ENCODE measurements around the gene NPR2.

DNA sequence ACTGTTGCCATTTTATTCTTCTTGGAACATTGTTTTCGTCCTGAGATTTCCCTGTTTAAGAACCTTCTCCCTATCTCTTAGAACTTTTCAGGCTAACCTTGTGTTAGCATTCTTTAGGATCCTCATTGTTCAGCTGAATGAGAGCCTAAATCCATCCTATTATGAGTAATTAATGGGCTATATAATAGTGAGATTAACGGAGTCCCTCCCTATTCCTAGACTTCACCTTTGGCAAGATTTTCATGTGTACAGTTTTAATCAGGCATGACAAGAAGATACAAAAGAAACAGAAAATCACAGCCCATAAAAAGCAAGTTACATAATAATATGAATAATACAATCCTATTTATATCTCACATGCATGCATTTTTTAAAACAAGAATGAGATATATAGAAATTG, 28.2 kb upstream of the NPR2 start:
- no peak for TF ChIP-seq BHLHE40 (IDR thresholded peaks at IDR 0.05; ENCODE audit: borderline replicate concordance)
- TF ChIP-seq ZNF384 (IDR thresholded peaks at IDR 0.05): no peak
- TF ChIP-seq, protein P1, sequence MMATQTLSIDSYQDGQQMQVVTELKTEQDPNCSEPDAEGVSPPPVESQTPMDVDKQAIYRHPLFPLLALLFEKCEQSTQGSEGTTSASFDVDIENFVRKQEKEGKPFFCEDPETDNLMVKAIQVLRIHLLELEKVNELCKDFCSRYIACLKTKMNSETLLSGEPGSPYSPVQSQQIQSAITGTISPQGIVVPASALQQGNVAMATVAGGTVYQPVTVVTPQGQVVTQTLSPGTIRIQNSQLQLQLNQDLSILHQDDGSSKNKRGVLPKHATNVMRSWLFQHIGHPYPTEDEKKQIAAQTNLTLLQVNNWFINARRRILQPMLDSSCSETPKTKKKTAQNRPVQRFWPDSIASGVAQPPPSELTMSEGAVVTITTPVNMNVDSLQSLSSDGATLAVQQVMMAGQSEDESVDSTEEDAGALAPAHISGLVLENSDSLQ (IDR thresholded peaks at IDR 0.05): no peak
- no peak for TF ChIP-seq FOXA1 (IDR thresholded peaks at IDR 0.05)
- no peak for TF ChIP-seq HDGF (IDR thresholded peaks at IDR 0.05; ENCODE audit: borderline replicate concordance)
